HG02798 (cell line): ENCODE measurements around the gene ENTHD1.
"Not testable (repeated sequence)": the region's sequence is repeated elsewhere in the genome, so short reads cannot be mapped to it uniquely, and the experiment has no call there.

Experiments
- ATAC-seq: cut with Tn5 transposase; IDR thresholded peaks from one replicate; pipeline ENCODE4 v1.9.1; 2021; ENCODE audit warnings: mild to moderate bottlenecking; ENCODE audit not compliant: unreplicated experiment, poor library complexity

ENTHD1 gene

GRCh38 chr22:39739338-39740027 lies 154.1 kb downstream of the ENTHD1 start:
- ATAC-seq = no peak

GRCh38 chr22:39738746-39739145 lies 154.8 kb downstream of the ENTHD1 start:
- ATAC-seq = no peak

GRCh38 chr22:39735776-39736175 lies 157.8 kb downstream of the ENTHD1 start:
- no peak for ATAC-seq

GRCh38 chr22:39734866-39735265 lies 158.7 kb downstream of the ENTHD1 start:
- ATAC-seq = no peak

GRCh38 chr22:39734046-39734445 lies 159.5 kb downstream of the ENTHD1 start:
- not testable (repeated sequence) for ATAC-seq

- no peak for ATAC-seq
These were observed 160.4 kb downstream of the ENTHD1 start for GRCh38 chr22:39733191-39733590.

- no peak for ATAC-seq
These were observed 160.9 kb downstream of the ENTHD1 start for GRCh38 chr22:39732625-39733024.

GRCh38 chr22:39731881-39732555 lies 161.5 kb downstream of the ENTHD1 start:
- ATAC-seq = no peak

- no peak for ATAC-seq
These were observed 162.1 kb downstream of the ENTHD1 start for GRCh38 chr22:39731481-39731880.

GRCh38 chr22:39729141-39729934 lies 164.2 kb downstream of the ENTHD1 start:
- ATAC-seq = no peak

- no peak for ATAC-seq
These were observed 165.2 kb downstream of the ENTHD1 start for GRCh38 chr22:39728236-39728860.

GRCh38 chr22:39727541-39727940 lies 166.0 kb downstream of the ENTHD1 start:
- ATAC-seq = no peak

- no peak for ATAC-seq
These were observed 168.1 kb downstream of the ENTHD1 start for GRCh38 chr22:39725351-39726035.

- no peak for ATAC-seq
These were observed 168.7 kb downstream of the ENTHD1 start for GRCh38 chr22:39724857-39725256.

GRCh38 chr22:39724390-39724789 lies 169.2 kb downstream of the ENTHD1 start:
- no peak for ATAC-seq

GRCh38 chr22:39723899-39724351 lies 169.6 kb downstream of the ENTHD1 start:
- no peak for ATAC-seq

- no peak for ATAC-seq
These were observed 170.1 kb downstream of the ENTHD1 start for GRCh38 chr22:39723463-39723862.

GRCh38 chr22:39722501-39722900 lies 171.1 kb downstream of the ENTHD1 start:
- ATAC-seq = no peak

- no peak for ATAC-seq
These were observed 171.6 kb downstream of the ENTHD1 start for GRCh38 chr22:39722032-39722325.
